Ovary (tissue), 9 donors: Measurements from ENCODE around the gene BCAT1. TPM values are rescaled to one million over a fixed set of nuclear protein-coding genes. Genes with fewer than 3 reads are reported as not detected.
"Not testable (repeated sequence)": the region's sequence is repeated elsewhere in the genome, so short reads cannot be mapped to it uniquely, and the experiment has no call there.

Experiments
- DNase-seq, 5 donors: peaks; one replicate each; pipeline ENCODE4 v3.0.0-alpha.2; 2019 to 2020
- H3K27ac ChIP-seq, 2 donors: fragments of 200-600 bp; one replicate each; pipeline versions ENCODE4 v1.5.1 to v1.8.0; 2019 to 2022
- H3K27me3 ChIP-seq: fragments of 200-600 bp; one replicate; pipeline ENCODE4 v1.8.0; 2022
- H3K36me3 ChIP-seq: fragments of 200-600 bp; sonication (generic); one replicate; pipeline ENCODE4 v1.5.1; 2019
- H3K4me1 ChIP-seq: one replicate; pipeline ENCODE4 v1.8.1; 2013; ENCODE audit warnings: mild to moderate bottlenecking, moderate library complexity; ENCODE audit not compliant: insufficient read depth
- H3K4me3 ChIP-seq: fragments of 200-600 bp; sonication (generic); one replicate; pipeline ENCODE4 v1.5.1; 2017
- H3K9me3 ChIP-seq, 2 donors: fragments of 200-600 bp in 1 of 2; sonication (generic) in 1 of 2; one replicate each; pipeline versions ENCODE4 v1.5.1 to v1.8.1; 2013 to 2019; ENCODE audit warnings: mild to moderate bottlenecking in 1 of 2, moderate library complexity in 1 of 2
- CTCF ChIP-seq, 3 donors: fragments of 450-650 bp in 2 of 3; fragments of 200-600 bp in 1 of 3; IDR thresholded peaks; one replicate each; pipeline versions ENCODE4 v1.5.1 to v1.8.0; 2016 to 2022; ENCODE audit warnings: antibody characterized with exemption in 3 of 3, mild to moderate bottlenecking in 1 of 3
- EP300 ChIP-seq: sonication (generic); formaldehyde crosslinking; IDR thresholded peaks from one replicate; pipeline ENCODE4 v1.6.1; 2017; ENCODE audit warnings: antibody characterized with exemption
- POLR2A ChIP-seq: fragments of 450-650 bp; IDR thresholded peaks from one replicate; pipeline ENCODE4 v1.6.1; 2017; ENCODE audit warnings: antibody characterized with exemption, mild to moderate bottlenecking, moderate library complexity
- WGBS, 3 donors: extraction: QIAGEN DNeasy Blood & Tissue Kit in 1 of 3; methylation state at CpG; one replicate each; pipeline versions ENCODE4 v1.1.5 to v1.1.7; 2013 to 2017; 5-methylcytosine and 5-hydroxymethylcytosine counted together
- intact Hi-C, 4 donors: fragments of 100-400 bp; cut with DNase I; formaldehyde crosslinking; loops; one replicate each; pipeline versions ENCODE4 v1.11.0 to v1.15.1; 2022 to 2023
- polyA plus RNA-seq, 2 donors: library from polyadenylated mRNA; stranded (reverse); fragments of 200-250 nt in 1 of 2; fragments of 350-450 nt in 1 of 2; fragmentation: Illumina TruSeq in 1 of 2; extraction: RNeasy Lipid Tissue Mini Kit (QIAGEN cat#74804) in 1 of 2; gene quantifications; one replicate each; pipeline ENCODE4 v1.2.3, GENCODE V29; 2013 to 2014
- total RNA-seq, 7 donors: library from RNA; depleted of rRNA in 2 of 7; stranded (reverse); fragments of >200 nt in 2 of 7; fragmentation: NEBNext Ultra II Directional in 3 of 7; extraction: Animal tissue kit (Norgen Biotek cat#: 25700) in 3 of 7; gene quantifications; one replicate each; pipeline versions ENCODE4 v1.1.0 to v1.2.4, GENCODE V29; 2016 to 2023
- donor health status: DM: no; HTN: no; CAD: no; lungs with moderate emphysema.
- donor health status: DM: no; HTN: no; CAD: no.
- donor health status: Bipolar disorder and iron deficiency.
- donor health status: DM: yes; HTN: yes; CAD: no.
- donor health status: DM: no; HTN: no; CAD: no.
- donor health status: DM: yes; HTN: yes; CAD: no.

Gene BCAT1
- total and polyA plus RNA-seq, 9 donors = 12.0 to 106 (median 31.7) TPM

- H3K36me3 ChIP-seq = no peaks in the 10 kb centered on the region
- no peaks in the 10 kb centered on the region for H3K9me3 ChIP-seq
- no peaks in the 10 kb centered on the region for H3K27me3 ChIP-seq
- H3K4me1 ChIP-seq = no peaks in the 10 kb centered on the region
- TF ChIP-seq POLR2A (no peak), EP300 (no peak), CTCF (IDR thresholded peaks at IDR 0.05) (no peak)
- H3K4me3 ChIP-seq = no peak overlapping the region
- no peak for DNase-seq
- no peak overlapping the region for H3K27ac ChIP-seq
- intact Hi-C loops = no loop called here
- WGBS, 3 donors = 82 to 94% (median 92%) methylated on average over 2 of the region's 2 CpGs
Measured at GRCh38 chr12:24928131-24928530, 20.8 kb downstream of the BCAT1 start.

- DNase-seq, H3K4me1 ChIP-seq, H3K27ac ChIP-seq, H3K27me3 ChIP-seq, intact Hi-C loops, H3K36me3 ChIP-seq, H3K9me3 ChIP-seq, H3K4me3 ChIP-seq: not testable (repeated sequence)
- WGBS, 3 donors = 96 to 97% (median 97%) methylated on average over 22 to 24 of the region's 24 CpGs
Measured at GRCh38 chr12:24926080-24926479, 22.8 kb downstream of the BCAT1 start.

GRCh38 chr12:24922090-24922489 is 26.8 kb downstream of the BCAT1 start:
- H3K36me3 ChIP-seq = no peaks in the 10 kb centered on the region
- TF ChIP-seq EP300 = no peak
- no peak for TF ChIP-seq CTCF (IDR thresholded peaks at IDR 0.05)
- TF ChIP-seq POLR2A = no peak
- no peak overlapping the region for H3K4me3 ChIP-seq
- H3K27ac ChIP-seq = no peak overlapping the region
- intact Hi-C loops = no loop called here
- H3K4me1 ChIP-seq = peaks cover 2% of the 10 kb centered on the region
- no peaks in the 10 kb centered on the region for H3K9me3 ChIP-seq
- H3K27me3 ChIP-seq = no peaks in the 10 kb centered on the region
- 77 to 91% (median 83%) methylated on average over 6 of the region's 6 CpGs for WGBS, 3 donors
- DNase-seq = no peak

- Histone ChIP-seq H3K4me3 (no peak overlapping the region), H3K27ac (no peak overlapping the region), H3K9me3 (no peaks in the 10 kb centered on the region), H3K36me3 (no peaks in the 10 kb centered on the region), H3K4me1 (peaks cover 2% of the 10 kb centered on the region), H3K27me3 (no peaks in the 10 kb centered on the region)
- DNase-seq = no peak
- TF ChIP-seq POLR2A (no peak), EP300 (no peak), CTCF (IDR thresholded peaks at IDR 0.05) (no peak)
- 74 to 80% (median 80%) methylated on average over 3 of the region's 3 CpGs for WGBS, 3 donors
- intact Hi-C loops = no loop called here
Measured at GRCh38 chr12:24921251-24922038, 27.5 kb downstream of the BCAT1 start.

- intact Hi-C loops = no loop called here
- no peak overlapping the region for H3K4me3 ChIP-seq
- H3K27me3 ChIP-seq = no peaks in the 10 kb centered on the region
- no peak for DNase-seq
- no peaks in the 10 kb centered on the region for H3K9me3 ChIP-seq
- no peak for TF ChIP-seq EP300
- TF ChIP-seq CTCF (IDR thresholded peaks at IDR 0.05) = no peak
- TF ChIP-seq POLR2A = no peak
- no peak overlapping the region for H3K27ac ChIP-seq
- peaks cover 2% of the 10 kb centered on the region for H3K4me1 ChIP-seq
- WGBS, 3 donors = 83 to 89% (median 85%) methylated on average over 3 of the region's 3 CpGs
- no peaks in the 10 kb centered on the region for H3K36me3 ChIP-seq
Measured at GRCh38 chr12:24920141-24920540, 28.8 kb downstream of the BCAT1 start.
